HEK293T (cell line): Measurements from ENCODE around the gene UBE2E3.

Source experiments
- BHLHE40 ChIP-seq: fragments of 450-650 bp; IDR thresholded peaks from 2 replicates; pipeline ENCODE4 v1.6.1; 2016; ENCODE audit warnings: mild to moderate bottlenecking, moderate library complexity, borderline replicate concordance
- ELF4 ChIP-seq: fragments of 450-650 bp; IDR thresholded peaks from 2 replicates; pipeline ENCODE4 v1.6.1; 2017; ENCODE audit warnings: antibody characterized with exemption
- FOXA1 ChIP-seq: fragments of 450-650 bp; IDR thresholded peaks from 2 replicates; pipeline ENCODE4 v1.6.1; 2016; ENCODE audit warnings: mild to moderate bottlenecking
- FOXM1 ChIP-seq: fragments of 450-650 bp; IDR thresholded peaks from 2 replicates; pipeline ENCODE4 v1.6.1; 2017; ENCODE audit warnings: mild to moderate bottlenecking, borderline replicate concordance
- NFRKB ChIP-seq: fragments of 450-650 bp; IDR thresholded peaks from 2 replicates; pipeline ENCODE4 v1.6.1; 2016; ENCODE audit warnings: mild to moderate bottlenecking, moderate library complexity
- SP1 ChIP-seq: fragments of 450-650 bp; IDR thresholded peaks from 2 replicates; pipeline ENCODE4 v1.6.1; 2017
- SUZ12 ChIP-seq: fragments of 450-650 bp; IDR thresholded peaks from 2 replicates; pipeline ENCODE4 v1.6.1; 2016; ENCODE audit warnings: mild to moderate bottlenecking

DNA sequence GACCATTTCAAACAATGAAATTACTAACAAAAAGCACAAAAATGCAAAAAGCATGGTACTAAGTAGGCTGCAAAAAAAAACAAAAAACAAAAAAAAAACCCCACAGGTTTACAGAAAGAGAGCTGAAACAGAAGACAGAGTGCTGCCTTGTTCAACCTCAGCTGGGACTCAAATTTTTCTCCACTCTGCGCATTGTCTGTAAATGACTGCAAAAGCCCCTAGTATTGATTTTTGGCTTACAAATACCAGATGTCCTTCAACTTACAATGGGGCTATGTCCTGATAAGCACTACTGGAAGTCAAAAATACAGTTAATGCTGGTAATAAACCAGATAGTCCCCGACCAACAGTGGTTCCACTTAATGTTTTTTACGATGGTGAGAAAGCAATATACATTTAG lies 42.2 kb downstream of the UBE2E3 start:
- no peak for TF ChIP-seq SP1
- TF ChIP-seq BHLHE40, result no peak
- TF ChIP-seq ELF4, result no peak
- no peak for TF ChIP-seq FOXM1
- no peak for TF ChIP-seq FOXA1
- TF ChIP-seq SUZ12, result no peak
- TF ChIP-seq NFRKB, result no peak
